Colonic mucosa (tissue), 4 donors: ENCODE measurements around the gene CLEC18C. TPM values are rescaled to one million over a fixed set of nuclear protein-coding genes. Genes with fewer than 3 reads are reported as not detected.
"Not testable (repeated sequence)": the region's sequence is repeated elsewhere in the genome, so short reads cannot be mapped to it uniquely, and the experiment has no call there.

ENCODE experiments used
- DNase-seq: peaks from one replicate; pipeline ENCODE4 v3.0.0-alpha.2; 2020
- H3K27ac ChIP-seq: fragments of 200-600 bp; one replicate; pipeline ENCODE4 v1.8.0; 2021
- H3K27me3 ChIP-seq: fragments of 200-600 bp; one replicate; pipeline ENCODE4 v1.8.0; 2021
- H3K36me3 ChIP-seq: fragments of 200-600 bp; one replicate; pipeline ENCODE4 v1.8.0; 2021
- H3K4me1 ChIP-seq: fragments of 200-600 bp; one replicate; pipeline ENCODE4 v1.8.0; 2021; ENCODE audit warnings: mild to moderate bottlenecking
- H3K4me3 ChIP-seq: fragments of 200-600 bp; one replicate; pipeline ENCODE4 v1.8.0; 2021
- H3K9ac ChIP-seq, 2 donors: one replicate each; pipeline ENCODE4 v1.7.0; 2013; ENCODE audit warnings: control low read depth in 2 of 2, low read depth in 2 of 2, low read length in 2 of 2
- H3K9me3 ChIP-seq: fragments of 200-600 bp; one replicate; pipeline ENCODE4 v1.8.0; 2021
- intact Hi-C: fragments of 100-400 bp; cut with DNase I; formaldehyde crosslinking; loops from one replicate; pipeline ENCODE4 v1.14.1; 2022
- total RNA-seq, 2 donors: library from RNA; stranded (reverse); fragmentation: NEBNext Ultra II Directional in 1 of 2; extraction: Animal tissue kit (Norgen Biotek cat#: 25700) in 1 of 2; gene quantifications; one replicate each; pipeline ENCODE4 v1.2.1, GENCODE V29; 2021
- donor health status: healthy.
- donor health status: DM: no; HTN: no; CAD: no.
- donor health status: DM: no; HTN: no; CAD: no.

Gene CLEC18C
- total RNA-seq, 2 donors from 2014 or later, result 0.10 to 0.35 TPM

DNA sequence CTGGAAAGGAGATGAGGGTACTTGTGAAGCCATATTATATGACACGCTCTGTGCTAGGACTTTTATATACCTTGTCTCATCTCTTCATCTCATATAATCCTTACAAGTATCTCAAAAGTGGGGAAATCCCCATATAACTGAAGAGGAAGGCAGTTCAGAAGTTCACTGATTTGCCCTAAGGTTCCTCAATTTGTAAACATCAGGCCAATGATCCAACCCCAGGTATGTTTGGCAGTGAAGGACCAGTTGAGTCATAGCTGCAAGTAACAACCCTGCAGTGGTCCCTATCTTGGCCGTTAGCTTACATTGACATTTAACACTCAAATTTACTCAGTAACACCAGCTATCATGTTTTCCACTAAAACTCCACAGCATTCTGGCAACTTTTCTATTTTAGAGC is 45.0 kb downstream of the CLEC18C start:
- H3K4me3 ChIP-seq, H3K9ac ChIP-seq, H3K27ac ChIP-seq, DNase-seq, H3K4me1 ChIP-seq, H3K9me3 ChIP-seq, intact Hi-C loops, H3K36me3 ChIP-seq, H3K27me3 ChIP-seq: not testable (repeated sequence)

DNA sequence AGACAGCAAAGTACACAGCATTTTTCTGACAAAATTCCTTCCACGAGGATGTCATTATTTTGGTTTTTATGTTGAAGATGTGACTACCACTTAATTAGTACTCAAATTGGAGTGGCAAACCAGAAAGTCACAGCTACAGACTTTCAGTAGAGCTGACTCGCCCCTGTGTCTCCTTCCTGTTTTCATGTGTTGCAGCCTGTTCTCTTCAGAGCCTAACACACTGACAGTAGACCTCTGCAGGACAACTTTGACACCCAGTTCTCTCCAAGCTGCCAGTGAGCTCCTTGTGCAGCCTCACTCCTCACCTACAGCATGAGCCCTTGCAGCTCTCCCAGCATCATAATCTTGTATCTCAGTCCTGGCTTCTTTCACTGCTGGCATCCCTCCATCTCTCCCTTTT is 49.0 kb downstream of the CLEC18C start:
- DNase-seq, H3K9me3 ChIP-seq, intact Hi-C loops, H3K27ac ChIP-seq, H3K36me3 ChIP-seq, H3K9ac ChIP-seq, H3K4me3 ChIP-seq, H3K27me3 ChIP-seq, H3K4me1 ChIP-seq: not testable (repeated sequence)

DNA sequence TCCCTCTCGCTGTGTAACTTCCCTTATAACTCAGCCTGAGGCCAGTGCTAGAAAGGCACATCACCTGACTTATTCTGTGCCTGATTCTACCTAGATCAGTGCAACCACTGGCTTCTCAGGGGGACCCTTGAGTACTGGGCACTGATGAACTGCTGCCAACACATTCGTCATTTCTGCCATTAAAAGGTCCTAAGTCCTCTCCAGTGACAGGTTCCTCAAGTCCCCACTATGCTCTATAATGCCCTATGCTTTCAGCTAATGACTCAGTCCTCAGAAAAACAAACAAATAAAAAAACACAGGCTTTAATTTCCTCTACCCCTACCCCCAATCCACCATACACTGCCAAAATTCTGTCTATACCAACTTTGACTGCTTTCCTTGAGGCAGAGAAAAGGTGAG is 49.6 kb downstream of the CLEC18C start:
- H3K4me3 ChIP-seq, H3K27me3 ChIP-seq, H3K36me3 ChIP-seq, intact Hi-C loops, H3K27ac ChIP-seq, H3K4me1 ChIP-seq, DNase-seq, H3K9ac ChIP-seq, H3K9me3 ChIP-seq: not testable (repeated sequence)

DNA sequence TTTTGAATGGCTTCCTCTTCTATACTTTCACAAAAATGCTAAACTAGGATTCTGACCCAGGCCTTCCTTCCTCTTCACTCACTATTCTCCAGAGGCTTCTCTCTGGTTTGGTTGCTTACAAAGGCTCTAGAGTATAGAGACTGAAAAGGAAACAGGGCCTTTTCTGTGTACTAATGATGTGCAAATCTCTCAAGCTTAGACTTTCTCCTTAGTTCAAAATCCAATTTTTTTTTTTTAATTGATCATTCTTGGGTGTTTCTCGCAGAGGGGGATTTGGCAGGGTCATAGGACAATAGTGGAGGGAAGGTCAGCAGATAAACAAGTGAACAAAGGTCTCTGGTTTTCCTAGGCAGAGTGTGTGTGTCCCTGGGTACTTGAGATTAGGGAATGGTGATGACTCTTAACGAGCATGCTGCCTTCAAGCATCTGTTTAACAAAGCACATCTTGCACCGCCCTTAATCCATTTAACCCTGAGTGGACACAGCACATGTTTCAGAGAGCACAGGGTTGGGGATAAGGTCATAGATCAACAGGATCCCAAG is 50.5 kb downstream of the CLEC18C start:
- H3K27ac ChIP-seq, DNase-seq, H3K4me1 ChIP-seq, H3K27me3 ChIP-seq, H3K9ac ChIP-seq, H3K4me3 ChIP-seq, H3K36me3 ChIP-seq, H3K9me3 ChIP-seq, intact Hi-C loops: not testable (repeated sequence)

DNA sequence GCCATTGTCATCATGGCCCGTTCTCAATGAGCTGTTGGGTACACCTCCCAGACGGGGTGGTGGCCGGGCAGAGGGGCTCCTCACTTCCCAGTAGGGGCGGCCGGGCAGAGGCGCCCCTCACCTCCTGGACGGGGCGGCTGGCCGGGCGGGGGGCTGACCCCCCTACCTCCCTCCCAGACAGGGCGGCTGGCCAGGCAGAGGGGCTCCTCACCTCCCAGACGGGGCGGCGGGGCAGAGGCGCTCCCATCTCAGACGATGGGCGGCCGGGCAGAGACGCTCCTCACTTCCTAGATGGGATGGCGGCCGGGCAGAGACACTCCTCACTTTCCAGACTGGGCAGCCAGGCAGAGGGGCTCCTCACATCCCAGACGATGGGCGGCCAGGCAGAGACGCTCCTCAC is 51.1 kb downstream of the CLEC18C start:
- H3K9me3 ChIP-seq, H3K4me3 ChIP-seq, H3K4me1 ChIP-seq, intact Hi-C loops, H3K36me3 ChIP-seq, H3K27me3 ChIP-seq, DNase-seq, H3K9ac ChIP-seq, H3K27ac ChIP-seq: not testable (repeated sequence)

DNA sequence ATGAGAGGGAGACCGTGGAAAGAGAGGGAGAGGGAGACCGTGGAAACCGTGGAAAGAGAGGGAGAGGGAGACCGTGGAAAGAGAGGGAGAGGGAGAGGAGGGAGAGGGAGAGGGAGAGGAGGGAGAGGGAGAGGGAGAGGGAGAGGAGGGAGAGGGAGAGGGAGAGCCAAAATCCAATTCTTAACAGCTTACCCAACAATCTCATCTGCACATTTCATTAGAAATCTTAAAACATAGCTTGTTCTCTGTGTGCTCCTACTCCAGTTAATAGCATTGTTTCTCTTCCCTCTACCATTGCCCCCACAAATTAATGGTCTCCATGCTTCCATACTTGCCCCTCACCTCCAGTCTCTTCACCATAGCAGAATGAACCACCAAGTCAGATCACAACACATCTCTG is 51.8 kb downstream of the CLEC18C start:
- H3K36me3 ChIP-seq, intact Hi-C loops: not testable (repeated sequence)

DNA sequence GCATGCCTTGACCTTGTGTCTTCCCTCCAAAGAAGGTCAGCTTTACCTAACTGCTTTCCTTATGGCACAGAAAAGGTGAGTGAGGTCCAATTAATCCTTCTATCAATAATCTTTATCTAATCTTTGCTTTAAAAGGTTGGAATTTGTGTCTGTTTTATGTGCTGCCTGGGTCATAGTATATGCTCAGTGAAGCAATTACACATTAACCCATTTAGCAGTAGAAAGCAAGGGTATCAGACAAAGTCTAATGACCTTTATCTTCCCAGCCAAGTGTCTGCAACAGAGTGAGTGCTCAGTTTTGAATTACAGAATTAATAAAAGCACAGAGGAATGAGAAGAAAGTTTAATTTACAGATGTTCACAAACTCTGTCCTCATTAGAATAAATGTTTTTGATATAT is 52.4 kb downstream of the CLEC18C start:
- H3K9ac ChIP-seq, H3K27ac ChIP-seq, H3K27me3 ChIP-seq, H3K4me3 ChIP-seq, H3K4me1 ChIP-seq, intact Hi-C loops, DNase-seq, H3K9me3 ChIP-seq, H3K36me3 ChIP-seq: not testable (repeated sequence)

More for the DNA sequence above, 51.8 kb downstream of the CLEC18C start:
- not testable (repeated sequence) for H3K4me3 ChIP-seq, H3K27ac ChIP-seq, H3K9me3 ChIP-seq, H3K4me1 ChIP-seq, H3K9ac ChIP-seq, DNase-seq, H3K27me3 ChIP-seq

DNA sequence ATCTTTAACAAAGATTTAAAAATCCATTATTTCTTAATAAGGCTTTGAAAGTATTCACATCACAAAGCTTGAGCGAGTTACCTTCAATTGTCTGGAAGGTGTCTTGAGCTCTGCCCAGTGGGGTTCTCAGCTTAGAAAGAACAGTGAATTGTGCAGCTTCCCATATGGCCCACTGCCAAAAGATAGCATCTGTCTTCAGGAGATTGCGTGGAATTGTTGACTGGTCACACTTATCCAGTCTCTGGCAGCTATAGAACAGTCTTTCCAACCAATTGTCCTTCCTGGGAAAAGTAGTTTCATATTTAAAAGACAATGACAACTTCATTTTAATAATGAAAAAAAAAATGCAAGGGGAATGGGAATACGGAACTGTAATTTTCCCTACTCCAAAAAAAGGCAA is 58.2 kb downstream of the CLEC18C start:
- DNase-seq, H3K27ac ChIP-seq, H3K27me3 ChIP-seq, H3K9ac ChIP-seq, H3K4me3 ChIP-seq, H3K9me3 ChIP-seq, intact Hi-C loops, H3K4me1 ChIP-seq, H3K36me3 ChIP-seq: not testable (repeated sequence)

Other genes with a start within 250 kb of the CLEC18C start
- gene CLEC18A, start 222.5 kb upstream of the CLEC18C start, total RNA-seq, result 1 to 10 TPM in 1 of 2 donors, under 1 TPM in 1; 0.32 to 4.2 TPM
- 10 to 100 TPM; 13.7 to 18.9 TPM for gene PDPR, start 59.5 kb upstream of the CLEC18C start, total RNA-seq
- gene EXOSC6, start 78.2 kb downstream of the CLEC18C start, total RNA-seq, result 10 to 100 TPM; 12.2 to 20.0 TPM
- 10 to 100 TPM; 45.3 to 97.8 TPM for gene AARS1, start 115.7 kb downstream of the CLEC18C start, total RNA-seq
- gene DDX19B, start 125.4 kb downstream of the CLEC18C start, total RNA-seq, result 10 to 100 TPM; 22.3 to 25.6 TPM
- 10 to 100 TPM; 16.7 to 25.9 TPM for gene DDX19A, start 173.1 kb downstream of the CLEC18C start, total RNA-seq